Heart left ventricle (tissue), 13 donors: Measurements from ENCODE around the gene AEBP2.

Experiments
- POLR2A ChIP-seq, 2 donors: fragments of 450-650 bp; IDR thresholded peaks; one replicate each; pipeline ENCODE4 v1.6.1; 2017; ENCODE audit warnings: antibody characterized with exemption in 2 of 2, mild to moderate bottlenecking in 2 of 2, moderate library complexity in 2 of 2
- TF ChIP-seq, protein P1 (sequence below), 12 donors: fragments of 200-600 bp; sonication (generic) in 4 of 12; IDR thresholded peaks; one replicate each; pipeline versions ENCODE4 v1.5.0 to v1.8.0; 2018 to 2022; ENCODE audit warnings: antibody characterized with exemption in 12 of 12, mild to moderate bottlenecking in 5 of 12
- donor health status: ischemic (EF 13 %, LVEDD 7.1; RV severe dilation, severe dysfunction).
- donor health status: DM: no; HTN: yes; CAD: no.
- donor health status: DM: no; HTN: no; CAD: no.
- donor health status: ischemic (EF 25% LVEDD 6.9; RV normal size, moderate dysfunction).
- donor health status: ischemic (EF 25% LVEDD 5.7; RV mildly dilated, moderate dysfunction).
- donor health status: ischemic (EF 35%, LVEDD 5.7; RV mildly dilated, moderate dysfunction).
- donor health status: nonischemic (EF 11% LVEDD 7.7; RV severe dilation, severe dysfunction).
- donor health status: DM: yes; HTN: yes; CAD: no.
- donor health status: PGD.
- donor health status: ischemic (EF 29% LVEDD 5.4; RV normal size, mild dysfunction).
- donor health status: nonischemic (EF 23%, LVEDD 6.1; RV moderate dilation, normal function).

DNA sequence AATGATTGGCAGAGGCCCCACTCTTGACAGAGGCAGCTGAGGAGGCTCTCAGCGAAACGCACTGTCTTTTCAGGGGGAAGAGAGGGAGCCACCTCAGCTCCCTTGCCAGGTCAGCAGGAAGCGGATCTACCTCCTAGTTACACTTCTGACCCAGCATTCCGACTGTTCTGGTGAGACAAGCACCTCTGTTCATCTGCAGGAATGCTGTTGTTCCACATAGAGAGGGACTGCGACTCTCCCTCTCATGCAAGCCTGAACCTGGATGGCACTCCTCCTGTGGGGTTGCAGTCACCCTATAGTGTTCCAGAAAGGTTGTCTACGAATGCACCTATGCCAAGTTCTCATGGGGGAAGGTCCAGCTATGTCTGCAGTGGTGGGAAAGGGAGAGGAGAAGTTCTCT lies 37.1 kb upstream of the AEBP2 start:
- TF ChIP-seq, protein P1, sequence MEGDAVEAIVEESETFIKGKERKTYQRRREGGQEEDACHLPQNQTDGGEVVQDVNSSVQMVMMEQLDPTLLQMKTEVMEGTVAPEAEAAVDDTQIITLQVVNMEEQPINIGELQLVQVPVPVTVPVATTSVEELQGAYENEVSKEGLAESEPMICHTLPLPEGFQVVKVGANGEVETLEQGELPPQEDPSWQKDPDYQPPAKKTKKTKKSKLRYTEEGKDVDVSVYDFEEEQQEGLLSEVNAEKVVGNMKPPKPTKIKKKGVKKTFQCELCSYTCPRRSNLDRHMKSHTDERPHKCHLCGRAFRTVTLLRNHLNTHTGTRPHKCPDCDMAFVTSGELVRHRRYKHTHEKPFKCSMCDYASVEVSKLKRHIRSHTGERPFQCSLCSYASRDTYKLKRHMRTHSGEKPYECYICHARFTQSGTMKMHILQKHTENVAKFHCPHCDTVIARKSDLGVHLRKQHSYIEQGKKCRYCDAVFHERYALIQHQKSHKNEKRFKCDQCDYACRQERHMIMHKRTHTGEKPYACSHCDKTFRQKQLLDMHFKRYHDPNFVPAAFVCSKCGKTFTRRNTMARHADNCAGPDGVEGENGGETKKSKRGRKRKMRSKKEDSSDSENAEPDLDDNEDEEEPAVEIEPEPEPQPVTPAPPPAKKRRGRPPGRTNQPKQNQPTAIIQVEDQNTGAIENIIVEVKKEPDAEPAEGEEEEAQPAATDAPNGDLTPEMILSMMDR (IDR thresholded peaks at IDR 0.05) = no peak
- TF ChIP-seq POLR2A (IDR thresholded peaks at IDR 0.05) = no peak
